Liver (tissue), 9 donors: ENCODE results near the gene THBS2. TPM values are rescaled to one million over a fixed set of nuclear protein-coding genes. Genes with fewer than 3 reads are reported as not detected.

Experiments
- DNase-seq: peaks from one replicate; pipeline ENCODE4 v3.0.0-alpha.2; 2017; ENCODE audit warnings: low spot score
- H3K27ac ChIP-seq, 2 donors: one replicate each; pipeline ENCODE4 v1.7.0; 2013; ENCODE audit warnings: inconsistent platforms in 2 of 2, low read length in 2 of 2, control low read depth in 1 of 2, low read depth in 1 of 2, mild to moderate bottlenecking in 1 of 2
- H3K27me3 ChIP-seq, 4 donors: one replicate each; pipeline versions ENCODE4 v1.6.1 to v1.7.0; 2013; ENCODE audit warnings: low read length in 3 of 4, inconsistent platforms in 1 of 4, mild to moderate bottlenecking in 1 of 4, moderate library complexity in 1 of 4; ENCODE audit not compliant: control insufficient read depth in 4 of 4, insufficient read depth in 4 of 4
- H3K36me3 ChIP-seq, 4 donors: one replicate each; pipeline versions ENCODE4 v1.6.1 to v1.7.0; 2013; ENCODE audit warnings: low read length in 3 of 4, mild to moderate bottlenecking in 3 of 4, low read depth in 1 of 4, moderate library complexity in 1 of 4; ENCODE audit not compliant: control insufficient read depth in 4 of 4, insufficient read depth in 3 of 4
- H3K4me1 ChIP-seq, 4 donors: one replicate each; pipeline versions ENCODE4 v1.6.1 to v1.7.0; 2013; ENCODE audit warnings: low read length in 3 of 4, mild to moderate bottlenecking in 3 of 4, moderate library complexity in 1 of 4; ENCODE audit not compliant: control insufficient read depth in 4 of 4, insufficient read depth in 4 of 4
- H3K4me3 ChIP-seq, 3 donors: one replicate each; pipeline versions ENCODE4 v1.6.1 to v1.7.0; 2013; ENCODE audit warnings: low read length in 3 of 3, control low read depth in 1 of 3, low read depth in 1 of 3, mild to moderate bottlenecking in 1 of 3
- H3K9ac ChIP-seq, 2 donors: one replicate each; pipeline ENCODE4 v1.7.0; 2013; ENCODE audit warnings: low read length in 2 of 2, mild to moderate bottlenecking in 2 of 2, moderate library complexity in 2 of 2, control low read depth in 1 of 2, low read depth in 1 of 2
- H3K9me3 ChIP-seq, 4 donors: one replicate each; pipeline versions ENCODE4 v1.6.1 to v1.7.0; 2013; ENCODE audit warnings: low read length in 3 of 4; ENCODE audit not compliant: control insufficient read depth in 4 of 4
- EGR1 ChIP-seq, 2 donors: IDR thresholded peaks; 2 replicates each; pipeline ENCODE4 v1.6.1; 2016 to 2018; ENCODE audit warnings: antibody characterized with exemption in 2 of 2, low read depth in 2 of 2
- FOXA1 ChIP-seq: IDR thresholded peaks from 2 replicates; pipeline ENCODE4 v1.6.1; 2016; ENCODE audit warnings: antibody characterized with exemption
- FOXA2 ChIP-seq: IDR thresholded peaks from 2 replicates; pipeline ENCODE4 v1.6.1; 2016; ENCODE audit warnings: antibody characterized with exemption
- GABPA ChIP-seq, 2 donors: IDR thresholded peaks in 1 of 2; conservative IDR thresholded peaks in 1 of 2; 2 replicates each; pipeline ENCODE4 v1.6.1; 2016; ENCODE audit warnings: antibody characterized with exemption in 2 of 2, mild to moderate bottlenecking in 1 of 2, moderate library complexity in 1 of 2
- HNF4A ChIP-seq, 2 donors: conservative IDR thresholded peaks; 2 replicates each; pipeline ENCODE4 v1.6.1; 2016; ENCODE audit warnings: antibody characterized with exemption in 2 of 2, mild to moderate bottlenecking in 2 of 2
- HNF4G ChIP-seq: IDR thresholded peaks from 2 replicates; pipeline ENCODE4 v1.6.1; 2016; ENCODE audit warnings: antibody characterized with exemption
- JUND ChIP-seq, 2 donors: IDR thresholded peaks; 2 replicates each; pipeline ENCODE4 v1.6.1; 2016; ENCODE audit warnings: antibody characterized with exemption in 2 of 2
- NR2F2 ChIP-seq: IDR thresholded peaks from 2 replicates; pipeline ENCODE4 v1.6.1; 2016; ENCODE audit warnings: antibody characterized with exemption
- RAD21 ChIP-seq, 2 donors: IDR thresholded peaks; 2 replicates each; pipeline ENCODE4 v1.6.1; 2016; ENCODE audit warnings: antibody characterized with exemption in 2 of 2, mild to moderate bottlenecking in 2 of 2
- RXRA ChIP-seq, 2 donors: IDR thresholded peaks; 2 replicates each; pipeline ENCODE4 v1.6.1; 2017 to 2018; ENCODE audit warnings: antibody characterized with exemption in 2 of 2, mild to moderate bottlenecking in 1 of 2
- SP1 ChIP-seq: IDR thresholded peaks from 2 replicates; pipeline ENCODE4 v1.6.1; 2018; ENCODE audit warnings: antibody characterized with exemption, mild to moderate bottlenecking
- TAF1 ChIP-seq: conservative IDR thresholded peaks from 2 replicates; pipeline ENCODE4 v1.6.1; 2016; ENCODE audit warnings: antibody characterized with exemption, mild to moderate bottlenecking
- YY1 ChIP-seq: IDR thresholded peaks from 2 replicates; pipeline ENCODE4 v1.6.1; 2016; ENCODE audit warnings: antibody characterized with exemption, mild to moderate bottlenecking
- WGBS: extraction: QIAGEN DNeasy Blood & Tissue Kit; methylation state at CpG from one replicate; pipeline ENCODE4 v1.1.7; 2013; 5-methylcytosine and 5-hydroxymethylcytosine counted together
- polyA plus RNA-seq, 2 donors: library from polyadenylated mRNA; stranded (reverse) in 1 of 2; unstranded in 1 of 2; fragments of 200-250 nt in 1 of 2; fragments of >200 nt in 1 of 2; fragmentation: Nextera tagmentation in 1 of 2; extraction: Ambion mirVana in 1 of 2; gene quantifications; one replicate each; pipeline versions ENCODE4 v1.2.1 to v1.2.3, GENCODE V29; 2013 to 2015
- total RNA-seq, 2 donors: library from RNA; depleted of rRNA; stranded (reverse); fragments of >200 nt; gene quantifications; one replicate each; pipeline ENCODE4 v1.2.3, GENCODE V29; 2014
- TF ChIP-seq, protein P1 (sequence below): IDR thresholded peaks from 2 replicates; pipeline ENCODE4 v1.6.1; 2016; ENCODE audit warnings: antibody characterized with exemption, mild to moderate bottlenecking
- TF ChIP-seq, protein P2 (sequence below): IDR thresholded peaks from 2 replicates; pipeline ENCODE4 v1.6.1; 2016; ENCODE audit warnings: antibody characterized with exemption
- TF ChIP-seq, protein P3 (sequence below): fragments of 150-350 bp; IDR thresholded peaks from 2 replicates; pipeline ENCODE4 v1.5.1; 2017; ENCODE audit warnings: improper control_type of control experiment, low read depth, low read length; ENCODE audit not compliant: missing input control
- TF ChIP-seq, protein P4 (sequence below): IDR thresholded peaks from 2 replicates; pipeline ENCODE4 v1.6.1; 2016; ENCODE audit warnings: antibody characterized with exemption
- TF ChIP-seq, protein P5 (sequence below): IDR thresholded peaks from 2 replicates; pipeline ENCODE4 v1.6.1; 2016; ENCODE audit warnings: antibody characterized with exemption
- donor health status: healthy.
- donor health status: healthy.
- donor health status: healthy.
- donor health status: healthy.
- donor health status: healthy.

The THBS2 gene
- total and polyA plus RNA-seq, 4 donors = 0.35 to 7.6 (median 6.2) TPM

DNA sequence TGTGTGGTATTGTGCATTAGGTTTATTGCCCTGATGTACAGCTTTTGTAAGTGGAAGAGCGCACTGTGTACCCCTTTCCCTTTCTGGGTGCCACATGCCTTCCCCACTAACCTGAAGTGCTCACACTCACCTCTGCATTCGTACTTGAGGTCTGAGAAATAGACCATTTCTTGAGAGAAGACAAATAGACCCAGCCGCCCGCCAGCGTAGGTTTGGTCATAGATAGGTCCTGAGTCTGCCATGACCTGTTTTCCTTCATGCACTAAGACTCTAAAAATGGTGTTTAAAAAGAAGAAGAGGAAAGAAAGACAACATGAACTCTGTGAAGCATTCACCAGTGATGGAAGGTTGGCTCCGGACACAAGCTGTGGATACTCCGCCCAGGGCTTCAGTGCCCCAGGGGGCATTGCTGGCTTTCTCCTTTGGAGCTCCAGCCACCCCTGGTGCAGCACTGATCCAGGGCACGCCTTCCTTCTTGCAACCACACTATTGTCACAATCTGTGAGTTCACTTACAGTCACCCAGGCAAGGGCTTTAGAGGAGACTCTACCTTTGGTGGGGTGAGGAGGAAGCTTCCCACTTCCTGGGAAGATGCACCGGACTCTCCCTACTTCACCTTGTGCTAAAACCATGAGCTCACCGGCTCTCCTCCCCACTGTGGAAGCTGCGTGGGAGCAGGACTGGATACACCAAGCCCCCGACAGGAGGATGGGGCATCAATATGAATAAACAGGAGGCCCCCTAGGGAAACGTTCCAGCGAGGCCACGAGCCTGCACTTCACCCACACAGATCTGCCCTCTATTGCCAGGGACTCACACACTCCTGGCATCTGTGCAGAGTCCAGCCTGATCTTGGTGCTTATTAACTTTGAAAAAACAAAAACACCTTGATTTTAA is 33.3 kb downstream of the THBS2 start:
- Histone ChIP-seq H3K27me3 (no peaks in the 10 kb centered on the region), H3K9me3 (no peaks in the 10 kb centered on the region), H3K27ac (no peak overlapping the region), H3K4me1 (no peaks in the 10 kb centered on the region), H3K4me3 (no peak overlapping the region), H3K36me3 (no peaks in the 10 kb centered on the region), H3K9ac (no peak overlapping the region)
- TF ChIP-seq FOXA2 (no peak), TAF1 (no peak), EGR1 (IDR thresholded peaks at IDR 0.05; ENCODE audit: low read depth in 2 of 2) (no peak), GABPA (IDR thresholded peaks at IDR 0.05 in 1 of 2, conservative IDR thresholded peaks at IDR 0.05 in 1 of 2) (no peak), FOXA1 (no peak), RXRA (IDR thresholded peaks at IDR 0.05) (no peak), HNF4G (no peak), SP1 (no peak), NR2F2 (no peak), YY1 (no peak), JUND (IDR thresholded peaks at IDR 0.05) (no peak), RAD21 (IDR thresholded peaks at IDR 0.05) (no peak), HNF4A (conservative IDR thresholded peaks at IDR 0.05) (no peak)
- TF ChIP-seq, protein P1, sequence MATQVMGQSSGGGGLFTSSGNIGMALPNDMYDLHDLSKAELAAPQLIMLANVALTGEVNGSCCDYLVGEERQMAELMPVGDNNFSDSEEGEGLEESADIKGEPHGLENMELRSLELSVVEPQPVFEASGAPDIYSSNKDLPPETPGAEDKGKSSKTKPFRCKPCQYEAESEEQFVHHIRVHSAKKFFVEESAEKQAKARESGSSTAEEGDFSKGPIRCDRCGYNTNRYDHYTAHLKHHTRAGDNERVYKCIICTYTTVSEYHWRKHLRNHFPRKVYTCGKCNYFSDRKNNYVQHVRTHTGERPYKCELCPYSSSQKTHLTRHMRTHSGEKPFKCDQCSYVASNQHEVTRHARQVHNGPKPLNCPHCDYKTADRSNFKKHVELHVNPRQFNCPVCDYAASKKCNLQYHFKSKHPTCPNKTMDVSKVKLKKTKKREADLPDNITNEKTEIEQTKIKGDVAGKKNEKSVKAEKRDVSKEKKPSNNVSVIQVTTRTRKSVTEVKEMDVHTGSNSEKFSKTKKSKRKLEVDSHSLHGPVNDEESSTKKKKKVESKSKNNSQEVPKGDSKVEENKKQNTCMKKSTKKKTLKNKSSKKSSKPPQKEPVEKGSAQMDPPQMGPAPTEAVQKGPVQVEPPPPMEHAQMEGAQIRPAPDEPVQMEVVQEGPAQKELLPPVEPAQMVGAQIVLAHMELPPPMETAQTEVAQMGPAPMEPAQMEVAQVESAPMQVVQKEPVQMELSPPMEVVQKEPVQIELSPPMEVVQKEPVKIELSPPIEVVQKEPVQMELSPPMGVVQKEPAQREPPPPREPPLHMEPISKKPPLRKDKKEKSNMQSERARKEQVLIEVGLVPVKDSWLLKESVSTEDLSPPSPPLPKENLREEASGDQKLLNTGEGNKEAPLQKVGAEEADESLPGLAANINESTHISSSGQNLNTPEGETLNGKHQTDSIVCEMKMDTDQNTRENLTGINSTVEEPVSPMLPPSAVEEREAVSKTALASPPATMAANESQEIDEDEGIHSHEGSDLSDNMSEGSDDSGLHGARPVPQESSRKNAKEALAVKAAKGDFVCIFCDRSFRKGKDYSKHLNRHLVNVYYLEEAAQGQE = no peak
- TF ChIP-seq, protein P2, sequence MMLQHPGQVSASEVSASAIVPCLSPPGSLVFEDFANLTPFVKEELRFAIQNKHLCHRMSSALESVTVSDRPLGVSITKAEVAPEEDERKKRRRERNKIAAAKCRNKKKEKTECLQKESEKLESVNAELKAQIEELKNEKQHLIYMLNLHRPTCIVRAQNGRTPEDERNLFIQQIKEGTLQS = no peak
- TF ChIP-seq, protein P3, sequence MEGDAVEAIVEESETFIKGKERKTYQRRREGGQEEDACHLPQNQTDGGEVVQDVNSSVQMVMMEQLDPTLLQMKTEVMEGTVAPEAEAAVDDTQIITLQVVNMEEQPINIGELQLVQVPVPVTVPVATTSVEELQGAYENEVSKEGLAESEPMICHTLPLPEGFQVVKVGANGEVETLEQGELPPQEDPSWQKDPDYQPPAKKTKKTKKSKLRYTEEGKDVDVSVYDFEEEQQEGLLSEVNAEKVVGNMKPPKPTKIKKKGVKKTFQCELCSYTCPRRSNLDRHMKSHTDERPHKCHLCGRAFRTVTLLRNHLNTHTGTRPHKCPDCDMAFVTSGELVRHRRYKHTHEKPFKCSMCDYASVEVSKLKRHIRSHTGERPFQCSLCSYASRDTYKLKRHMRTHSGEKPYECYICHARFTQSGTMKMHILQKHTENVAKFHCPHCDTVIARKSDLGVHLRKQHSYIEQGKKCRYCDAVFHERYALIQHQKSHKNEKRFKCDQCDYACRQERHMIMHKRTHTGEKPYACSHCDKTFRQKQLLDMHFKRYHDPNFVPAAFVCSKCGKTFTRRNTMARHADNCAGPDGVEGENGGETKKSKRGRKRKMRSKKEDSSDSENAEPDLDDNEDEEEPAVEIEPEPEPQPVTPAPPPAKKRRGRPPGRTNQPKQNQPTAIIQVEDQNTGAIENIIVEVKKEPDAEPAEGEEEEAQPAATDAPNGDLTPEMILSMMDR = no peak
- TF ChIP-seq, protein P4, sequence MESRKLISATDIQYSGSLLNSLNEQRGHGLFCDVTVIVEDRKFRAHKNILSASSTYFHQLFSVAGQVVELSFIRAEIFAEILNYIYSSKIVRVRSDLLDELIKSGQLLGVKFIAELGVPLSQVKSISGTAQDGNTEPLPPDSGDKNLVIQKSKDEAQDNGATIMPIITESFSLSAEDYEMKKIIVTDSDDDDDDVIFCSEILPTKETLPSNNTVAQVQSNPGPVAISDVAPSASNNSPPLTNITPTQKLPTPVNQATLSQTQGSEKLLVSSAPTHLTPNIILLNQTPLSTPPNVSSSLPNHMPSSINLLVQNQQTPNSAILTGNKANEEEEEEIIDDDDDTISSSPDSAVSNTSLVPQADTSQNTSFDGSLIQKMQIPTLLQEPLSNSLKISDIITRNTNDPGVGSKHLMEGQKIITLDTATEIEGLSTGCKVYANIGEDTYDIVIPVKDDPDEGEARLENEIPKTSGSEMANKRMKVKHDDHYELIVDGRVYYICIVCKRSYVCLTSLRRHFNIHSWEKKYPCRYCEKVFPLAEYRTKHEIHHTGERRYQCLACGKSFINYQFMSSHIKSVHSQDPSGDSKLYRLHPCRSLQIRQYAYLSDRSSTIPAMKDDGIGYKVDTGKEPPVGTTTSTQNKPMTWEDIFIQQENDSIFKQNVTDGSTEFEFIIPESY = no peak
- TF ChIP-seq, protein P5, sequence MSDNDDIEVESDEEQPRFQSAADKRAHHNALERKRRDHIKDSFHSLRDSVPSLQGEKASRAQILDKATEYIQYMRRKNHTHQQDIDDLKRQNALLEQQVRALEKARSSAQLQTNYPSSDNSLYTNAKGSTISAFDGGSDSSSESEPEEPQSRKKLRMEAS = no peak
- no peak for DNase-seq
- WGBS = 88% methylated on average over 15 of the region's 15 CpGs
